H7 (cell line): ENCODE data around the gene HADHA. TPM values are rescaled to one million over a fixed set of nuclear protein-coding genes. Genes with fewer than 3 reads are reported as not detected.
"Not testable (repeated sequence)": the region's sequence is repeated elsewhere in the genome, so short reads cannot be mapped to it uniquely, and the experiment has no call there.

Experiments
- DNase-seq: peaks from one replicate; pipeline ENCODE4 v3.0.0; 2012
- H3K27me3 ChIP-seq: 2 replicates; pipeline ENCODE4 v1.6.0; 2011; ENCODE audit warnings: mild to moderate bottlenecking, low read length; ENCODE audit not compliant: control insufficient read depth, insufficient read depth
- H3K36me3 ChIP-seq: replicated peaks from 2 replicates; pipeline ENCODE4 v1.5.1; 2011; ENCODE audit warnings: low read length; ENCODE audit not compliant: control insufficient read depth, insufficient read depth
- H3K4me3 ChIP-seq: 2 replicates; pipeline ENCODE4 v1.5.1; 2011; ENCODE audit warnings: low read depth, mild to moderate bottlenecking, control low read depth, low read length, moderate library complexity; ENCODE audit not compliant: insufficient read depth
- total RNA-seq: library from RNA; depleted of rRNA; stranded (reverse); fragments of >200 nt; shearing (Covaris generic); gene quantifications from 2 replicates; pipeline ENCODE4 v1.2.3, GENCODE V29; 2014; rRNA removed

HADHA gene
- 111 and 137 TPM in 2 replicates for total RNA-seq

GRCh38 chr2:26244309-26245230 lies at the start of gene HADHA, which contains the start of gene HADHB:
HADHA (minus strand) TSS chr2:26244632; CDS start chr2:26244596, 36 bp downstream.
HADHB (plus strand) TSS chr2:26244939; CDS start chr2:26254255, 9,316 bp downstream.
- Histone ChIP-seq H3K4me3 (peak within 1 kb of the TSS; percentile 91), H3K36me3 (no peaks in the 10 kb centered on the region), H3K27me3 (no peaks in the 10 kb centered on the region)
- DNase-seq: peak; percentile 95

- DNase-seq: peak; percentile 55
- no peaks in the 10 kb centered on the region for H3K27me3 ChIP-seq
- H3K4me3 ChIP-seq: no peak overlapping the region
- no peaks in the 10 kb centered on the region for H3K36me3 ChIP-seq
Observed at GRCh38 chr2:26292646-26293045, 48.2 kb upstream of the HADHA start.

- no peaks in the 10 kb centered on the region for H3K27me3 ChIP-seq
- no peak overlapping the region for H3K4me3 ChIP-seq
- no peak for DNase-seq
- peaks cover 2% of the 10 kb centered on the region for H3K36me3 ChIP-seq
Observed at GRCh38 chr2:26290001-26290400, 45.6 kb upstream of the HADHA start.

- H3K36me3 ChIP-seq: peaks cover 2% of the 10 kb centered on the region
- H3K27me3 ChIP-seq: no peaks in the 10 kb centered on the region
Observed at GRCh38 chr2:26285931-26286330, 41.5 kb upstream of the HADHA start.

DNA sequence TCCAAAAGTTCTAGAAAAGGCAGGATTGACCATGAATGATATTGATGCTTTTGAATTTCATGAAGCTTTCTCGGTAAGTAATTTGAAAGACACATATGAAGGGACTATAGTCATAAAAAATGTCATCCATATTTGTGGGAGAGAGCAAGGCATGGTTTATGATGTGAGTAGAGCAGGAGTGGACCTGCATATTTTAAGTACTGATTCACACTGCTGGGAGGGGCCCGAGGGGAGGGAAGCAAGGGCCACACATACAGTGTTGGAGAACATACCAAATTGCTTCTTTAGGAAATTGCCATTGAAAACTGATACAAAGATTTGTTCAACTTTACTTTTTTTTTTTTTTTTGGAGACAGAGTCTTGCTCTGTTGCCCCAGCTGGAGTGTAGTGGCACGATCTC lies 39.7 kb upstream of the HADHA start:
- DNase-seq: no peak
- Histone ChIP-seq H3K27me3 (no peaks in the 10 kb centered on the region), H3K36me3 (peaks cover 4% of the 10 kb centered on the region), H3K4me3 (no peak overlapping the region)

More at GRCh38 chr2:26285931-26286330, 41.5 kb upstream of the HADHA start:
- DNase-seq: no peak
- no peak overlapping the region for H3K4me3 ChIP-seq

GRCh38 chr2:26283606-26284005 lies 39.2 kb upstream of the HADHA start:
- Histone ChIP-seq H3K4me3 (no peak overlapping the region), H3K36me3 (peaks cover 6% of the 10 kb centered on the region), H3K27me3 (no peaks in the 10 kb centered on the region)
- no peak for DNase-seq

DNA sequence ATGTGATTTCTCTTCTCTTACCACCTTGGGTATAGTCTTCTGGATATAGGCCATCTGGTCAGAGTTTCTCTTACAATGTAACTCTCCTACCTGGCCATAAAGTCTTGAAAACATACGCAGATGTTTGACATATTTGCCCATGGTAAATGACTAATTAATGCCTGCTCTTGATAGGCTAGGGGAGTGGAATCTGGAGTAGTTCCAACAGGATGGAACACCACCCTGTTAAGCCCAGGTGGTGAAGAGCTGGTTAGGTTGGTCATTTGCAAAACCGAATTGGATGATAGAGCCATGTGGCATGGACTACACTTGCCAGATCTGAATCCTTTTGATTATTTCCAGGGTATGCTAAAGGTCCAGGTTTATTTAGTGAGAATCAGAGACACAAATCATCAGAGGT lies 36.8 kb upstream of the HADHA start:
- peaks cover 6% of the 10 kb centered on the region for H3K36me3 ChIP-seq
- no peaks in the 10 kb centered on the region for H3K27me3 ChIP-seq
- no peak for DNase-seq
- no peak overlapping the region for H3K4me3 ChIP-seq

DNA sequence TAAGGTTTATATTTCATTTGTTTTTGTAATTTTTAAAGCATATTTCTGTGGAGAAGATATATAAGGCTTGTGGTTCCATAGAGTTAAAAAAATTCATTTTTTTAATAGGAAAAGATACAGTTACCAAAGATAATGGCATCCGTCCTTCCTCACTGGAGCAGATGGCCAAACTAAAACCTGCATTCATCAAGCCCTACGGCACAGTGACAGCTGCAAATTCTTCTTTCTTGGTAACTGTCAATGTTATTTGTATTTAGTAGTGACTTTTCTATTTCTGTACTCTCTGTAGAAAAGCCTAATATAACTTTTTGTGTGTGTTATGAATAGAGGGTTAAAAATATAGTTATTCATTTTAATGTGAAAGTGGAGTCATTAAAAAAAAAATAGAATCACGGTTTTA lies 35.5 kb upstream of the HADHA start:
- no peak overlapping the region for H3K4me3 ChIP-seq
- DNase-seq: no peak
- no peaks in the 10 kb centered on the region for H3K27me3 ChIP-seq
- peaks cover 5% of the 10 kb centered on the region for H3K36me3 ChIP-seq

DNA sequence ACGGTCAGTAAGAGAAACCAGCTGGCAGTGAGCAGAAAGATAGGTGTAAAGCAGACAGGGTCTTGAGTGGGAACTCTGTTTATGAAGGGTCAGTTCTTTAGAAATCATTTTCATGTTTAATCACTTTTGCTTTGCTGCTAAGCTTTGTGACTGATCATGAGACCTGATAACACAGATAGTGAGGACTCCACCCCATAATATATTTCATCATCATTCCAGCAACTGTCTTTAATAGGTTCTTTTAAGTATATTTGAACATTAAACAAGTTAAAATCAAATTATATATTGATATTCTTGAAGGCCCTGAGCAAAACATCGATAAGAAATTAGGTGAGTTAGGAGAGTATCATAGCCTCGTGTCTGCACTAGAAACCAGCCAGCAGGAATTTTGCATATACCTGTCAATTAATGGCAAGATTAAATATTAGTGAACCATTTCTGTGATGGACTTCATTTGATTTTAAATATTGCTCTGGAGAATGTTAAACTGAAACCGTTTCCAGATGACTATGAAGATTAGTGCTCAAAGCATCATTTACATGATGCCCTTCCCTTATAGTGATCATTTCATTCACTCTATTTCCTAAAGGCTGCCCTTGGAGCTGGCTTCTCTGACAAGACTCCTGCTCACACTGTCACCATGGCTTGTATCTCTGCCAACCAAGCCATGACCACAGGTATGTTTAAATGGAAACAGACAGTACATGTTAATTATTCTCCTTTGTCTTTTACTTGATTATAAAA lies 32.2 kb upstream of the HADHA start:
- no peak for DNase-seq
- peaks cover 5% of the 10 kb centered on the region for H3K36me3 ChIP-seq
- H3K4me3 ChIP-seq: no peak overlapping the region
- no peaks in the 10 kb centered on the region for H3K27me3 ChIP-seq

- no peaks in the 10 kb centered on the region for H3K27me3 ChIP-seq
- DNase-seq: no peak
- peaks cover 4% of the 10 kb centered on the region for H3K36me3 ChIP-seq
- no peak overlapping the region for H3K4me3 ChIP-seq
Observed at GRCh38 chr2:26274058-26274613, 29.7 kb upstream of the HADHA start.

DNA sequence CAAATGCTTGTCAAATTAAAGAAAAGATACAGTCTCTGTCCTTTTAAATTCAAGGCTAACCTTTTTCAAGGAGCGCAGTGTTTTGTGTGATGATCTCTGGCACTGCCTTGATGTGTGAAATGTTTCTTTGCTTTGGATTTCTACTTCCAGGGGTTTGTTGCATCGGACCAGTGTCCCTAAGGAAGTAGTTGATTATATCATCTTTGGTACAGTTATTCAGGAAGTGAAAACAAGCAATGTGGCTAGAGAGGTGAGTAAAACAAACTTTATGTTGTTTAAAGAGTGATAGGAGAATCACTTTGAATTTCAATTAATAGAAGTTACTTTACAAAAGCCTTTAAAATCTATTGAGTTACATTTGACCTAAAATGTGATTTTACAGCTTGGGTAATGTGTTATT lies 29.1 kb upstream of the HADHA start:
- Histone ChIP-seq H3K36me3 (peaks cover 2% of the 10 kb centered on the region), H3K27me3 (no peaks in the 10 kb centered on the region)
- DNase-seq: no peak

GRCh38 chr2:26270373-26270772 lies 25.9 kb upstream of the HADHA start:
- no peak overlapping the region for H3K4me3 ChIP-seq
- DNase-seq: no peak
- peaks cover 1% of the 10 kb centered on the region; the same call in 1 of the 2 replicates for H3K36me3 ChIP-seq
- H3K27me3 ChIP-seq: no peaks in the 10 kb centered on the region

More for the DNA sequence above, 29.1 kb upstream of the HADHA start:
- H3K4me3 ChIP-seq: no peak overlapping the region

DNA sequence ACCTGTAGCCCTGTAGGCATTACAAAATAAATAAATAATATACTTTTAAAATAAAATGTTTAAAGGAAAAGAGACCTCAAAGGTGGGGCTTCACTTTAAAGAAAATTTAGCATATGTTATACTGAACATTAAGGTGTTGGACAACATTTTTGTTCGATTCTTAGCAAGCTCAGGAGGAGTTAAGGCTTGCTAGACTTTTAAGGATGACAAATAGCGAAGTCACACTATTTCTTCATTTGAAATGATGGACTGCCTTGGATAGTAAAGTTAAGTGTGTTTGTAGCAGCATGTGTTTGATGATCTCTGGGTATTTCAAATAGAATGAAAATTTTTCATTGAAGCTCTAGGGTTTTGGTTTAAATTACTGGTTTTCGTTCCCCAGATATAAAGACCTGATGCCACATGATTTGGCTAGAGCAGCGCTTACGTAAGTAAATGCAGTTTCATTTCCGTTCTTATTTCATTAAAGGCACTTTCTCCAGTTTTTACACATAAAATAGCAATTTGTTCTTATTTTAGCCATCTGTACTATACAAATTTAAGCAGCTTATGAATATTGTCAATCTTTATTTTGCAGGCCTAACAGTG lies 25.2 kb upstream of the HADHA start:
- Histone ChIP-seq H3K4me3 (no peak overlapping the region), H3K27me3 (no peaks in the 10 kb centered on the region), H3K36me3 (no peaks in the 10 kb centered on the region; the same call in 1 of the 2 replicates)
- DNase-seq: no peak

DNA sequence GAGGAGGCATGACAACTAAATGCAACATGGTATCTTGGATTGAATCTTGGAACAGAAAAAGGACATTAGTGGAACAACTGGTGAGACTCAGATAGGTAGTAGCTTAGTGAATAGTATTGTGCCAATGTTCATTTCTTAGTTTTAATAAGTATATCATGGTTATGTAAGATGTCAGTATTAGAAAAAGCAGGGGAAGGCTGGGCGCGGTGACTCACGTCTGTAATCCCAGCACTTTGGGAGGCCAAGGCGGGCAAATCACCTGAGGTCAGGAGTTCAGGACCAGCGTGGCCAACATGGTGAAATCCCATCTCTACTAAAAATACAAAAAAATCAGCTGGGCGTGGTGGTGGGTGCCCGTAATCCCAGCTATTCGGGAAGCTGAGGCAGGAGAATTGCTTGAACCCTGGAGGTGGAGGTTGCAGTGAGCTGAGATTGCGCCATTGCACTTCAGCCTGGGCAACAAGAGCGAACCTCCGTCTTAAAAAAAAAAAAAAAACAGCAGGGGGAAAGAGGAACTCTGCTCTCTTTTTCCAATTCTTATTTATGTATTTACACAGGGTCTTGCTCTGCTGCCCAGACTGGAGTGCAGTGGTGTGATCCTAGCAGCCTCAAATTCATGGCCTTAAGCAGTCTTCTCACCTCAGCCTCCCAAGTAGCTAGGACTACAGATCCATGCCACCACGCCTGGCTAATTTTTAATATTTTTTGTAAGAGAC lies 24.4 kb upstream of the HADHA start:
- DNase-seq, H3K4me3 ChIP-seq, H3K36me3 ChIP-seq, H3K27me3 ChIP-seq: not testable (repeated sequence)
